T-helper 22 cell (primary cell): ENCODE measurements around the gene KCNK3.

ENCODE experiments used
- DNase-seq: peaks from one replicate; pipeline ENCODE4 v3.0.0-alpha.2; 2020; ENCODE audit warnings: low read depth

Gene KCNK3

DNA sequence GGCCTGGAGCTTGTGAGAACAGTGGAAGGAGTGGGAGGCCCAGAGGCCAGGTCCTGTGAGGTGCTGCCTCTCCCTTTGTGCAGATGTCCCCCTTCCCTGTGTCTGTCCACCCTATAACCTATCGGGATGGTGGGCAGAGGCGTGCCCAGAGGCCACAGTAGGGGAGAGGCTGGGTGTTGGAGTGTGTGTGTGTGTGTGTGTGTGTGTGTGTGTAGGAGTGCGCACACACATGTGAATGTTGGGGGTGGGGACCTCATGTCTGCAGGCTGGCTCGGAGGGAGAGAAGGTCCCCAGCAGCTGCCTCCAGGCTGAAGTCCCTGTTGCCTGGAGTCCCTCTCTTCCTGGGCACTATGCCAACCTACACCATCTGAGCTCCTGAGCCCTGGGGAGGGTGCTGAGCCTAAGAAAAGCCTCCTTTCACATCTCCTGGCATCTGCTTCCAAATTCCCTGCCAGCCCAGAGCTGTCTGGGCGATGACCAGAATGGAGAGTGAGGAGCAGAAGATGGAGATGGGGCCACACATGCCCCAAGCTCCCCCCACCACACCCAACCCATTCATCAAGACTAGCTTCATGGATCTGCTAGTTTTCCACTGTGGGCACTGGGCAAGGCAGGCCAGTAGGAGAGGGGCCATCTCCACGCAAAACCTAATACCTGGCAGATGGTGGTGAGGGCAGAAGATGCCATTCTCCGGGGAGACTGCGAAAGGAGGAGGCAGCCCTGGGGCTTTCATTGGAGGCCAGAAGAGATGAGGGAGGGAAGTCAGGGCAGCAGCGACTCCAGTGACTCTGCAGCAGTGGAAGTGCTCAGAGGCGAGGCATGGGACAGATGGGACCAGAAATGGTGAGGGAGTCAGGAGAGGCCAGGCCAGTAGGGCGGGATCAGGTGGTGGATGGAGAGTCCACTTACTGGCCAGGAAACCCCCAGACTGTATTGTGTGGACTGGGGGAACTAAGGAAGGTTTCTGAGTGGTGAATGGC is 20.3 kb downstream of the KCNK3 start:
- DNase-seq = no peak

DNA sequence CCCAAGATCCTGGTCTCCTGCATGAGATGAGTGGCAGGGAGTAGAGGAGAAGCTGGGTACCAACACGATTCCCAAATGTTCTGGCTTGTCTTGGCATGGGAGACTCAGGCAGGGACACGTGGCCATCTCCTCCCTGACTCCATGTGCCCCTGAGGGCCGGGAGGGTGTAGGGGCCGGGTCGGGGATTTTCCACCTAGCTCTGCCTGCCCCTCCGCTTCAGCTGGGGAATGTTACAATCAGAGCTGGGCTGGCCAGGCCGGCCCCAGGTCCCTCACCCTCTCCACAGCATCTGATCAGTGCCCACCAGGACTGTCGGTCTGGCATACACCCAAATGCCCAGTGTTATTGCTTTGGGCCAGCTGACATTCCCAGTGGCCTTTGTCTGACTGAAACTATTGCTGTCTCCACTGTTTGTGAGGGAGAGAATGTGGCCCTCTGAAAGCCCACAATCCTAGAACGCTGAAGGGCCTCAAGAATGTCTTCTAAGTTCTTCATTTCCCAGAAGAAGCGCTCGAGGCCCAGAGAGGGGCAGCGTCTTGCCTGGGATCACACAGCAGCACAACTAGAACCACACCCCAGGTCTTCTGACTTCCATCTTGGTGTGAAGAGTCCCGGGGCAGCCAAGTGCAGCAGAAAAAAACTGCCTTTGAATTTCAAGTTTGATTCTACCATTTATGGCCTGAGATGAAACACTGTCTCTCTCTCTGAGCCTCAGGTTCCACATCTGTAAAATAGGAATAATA is 23.2 kb downstream of the KCNK3 start:
- no peak for DNase-seq

DNA sequence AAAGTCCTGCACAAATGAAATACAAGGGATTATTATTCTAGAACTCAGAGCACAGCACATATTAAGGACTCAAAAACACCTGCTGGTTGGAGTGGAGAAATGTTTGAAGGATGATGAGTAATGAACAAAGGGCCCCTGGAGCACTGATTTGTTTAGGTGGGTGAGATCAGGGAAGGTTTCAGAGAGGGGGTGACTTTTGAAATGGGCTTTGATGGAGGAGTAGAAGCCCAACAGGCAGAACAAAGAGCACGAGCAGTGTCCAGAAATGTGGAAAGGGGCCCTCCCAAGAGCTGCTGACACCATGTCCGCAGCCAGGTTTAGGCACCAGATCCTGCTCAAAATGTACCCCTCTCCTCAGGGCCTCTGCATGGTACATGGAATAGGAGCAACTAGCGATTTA is 23.8 kb downstream of the KCNK3 start:
- no peak for DNase-seq

GRCh38 chr2:26716769-26717168 is 24.2 kb downstream of the KCNK3 start:
- DNase-seq = no peak

DNA sequence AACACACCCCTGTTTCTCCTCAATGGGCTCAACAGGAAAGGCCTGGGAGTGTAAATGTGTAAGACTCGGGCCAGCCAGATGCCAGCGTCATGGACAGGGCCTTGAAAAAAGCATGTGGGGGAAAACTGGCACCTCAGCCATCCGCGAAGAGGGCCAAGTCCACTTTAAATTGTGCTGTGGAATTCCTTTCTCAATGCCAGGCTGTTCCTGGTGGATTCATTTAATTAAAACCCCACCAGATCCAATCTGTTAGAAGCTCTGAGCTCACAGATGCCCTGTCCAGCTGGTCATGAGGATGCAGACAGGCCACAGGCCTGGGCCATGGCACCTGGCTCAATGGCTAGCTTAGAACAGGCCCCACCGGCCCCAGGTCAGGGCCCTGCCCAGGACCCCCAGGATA is 24.8 kb downstream of the KCNK3 start:
- no peak for DNase-seq

DNA sequence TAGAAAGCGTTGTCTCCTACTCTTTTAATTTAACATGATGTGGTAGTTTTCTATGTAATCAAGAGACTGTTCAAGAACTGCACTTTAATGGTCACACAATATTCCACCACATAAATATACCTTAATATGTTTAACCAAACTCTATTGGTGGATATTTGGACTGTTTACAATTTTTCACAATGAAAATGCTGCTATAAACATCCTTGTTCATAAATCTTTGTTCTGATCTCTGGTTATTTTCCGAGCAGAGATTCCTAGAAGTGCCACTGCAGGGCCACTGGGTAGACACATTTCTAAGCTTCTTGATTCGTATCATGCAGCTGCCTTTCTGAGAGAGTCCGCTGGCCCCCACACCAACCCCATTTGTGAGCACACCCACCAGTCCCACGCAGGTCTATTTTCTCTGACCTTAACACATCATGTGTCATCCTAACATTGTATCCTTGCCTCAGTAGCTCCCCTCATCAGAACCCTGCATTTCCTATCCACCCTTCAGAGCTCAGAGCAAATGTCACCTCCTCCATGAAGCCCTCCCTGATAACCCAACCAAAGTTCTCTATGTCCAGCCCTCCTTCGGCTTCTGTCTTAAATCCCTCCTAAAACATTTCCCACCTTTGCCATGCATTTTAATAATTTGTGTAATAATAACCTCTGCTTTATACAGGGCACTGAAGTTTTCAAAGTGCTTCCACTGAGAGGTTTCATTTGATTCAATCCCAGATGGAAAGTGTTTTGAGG is 26.6 kb downstream of the KCNK3 start:
- no peak for DNase-seq

DNA sequence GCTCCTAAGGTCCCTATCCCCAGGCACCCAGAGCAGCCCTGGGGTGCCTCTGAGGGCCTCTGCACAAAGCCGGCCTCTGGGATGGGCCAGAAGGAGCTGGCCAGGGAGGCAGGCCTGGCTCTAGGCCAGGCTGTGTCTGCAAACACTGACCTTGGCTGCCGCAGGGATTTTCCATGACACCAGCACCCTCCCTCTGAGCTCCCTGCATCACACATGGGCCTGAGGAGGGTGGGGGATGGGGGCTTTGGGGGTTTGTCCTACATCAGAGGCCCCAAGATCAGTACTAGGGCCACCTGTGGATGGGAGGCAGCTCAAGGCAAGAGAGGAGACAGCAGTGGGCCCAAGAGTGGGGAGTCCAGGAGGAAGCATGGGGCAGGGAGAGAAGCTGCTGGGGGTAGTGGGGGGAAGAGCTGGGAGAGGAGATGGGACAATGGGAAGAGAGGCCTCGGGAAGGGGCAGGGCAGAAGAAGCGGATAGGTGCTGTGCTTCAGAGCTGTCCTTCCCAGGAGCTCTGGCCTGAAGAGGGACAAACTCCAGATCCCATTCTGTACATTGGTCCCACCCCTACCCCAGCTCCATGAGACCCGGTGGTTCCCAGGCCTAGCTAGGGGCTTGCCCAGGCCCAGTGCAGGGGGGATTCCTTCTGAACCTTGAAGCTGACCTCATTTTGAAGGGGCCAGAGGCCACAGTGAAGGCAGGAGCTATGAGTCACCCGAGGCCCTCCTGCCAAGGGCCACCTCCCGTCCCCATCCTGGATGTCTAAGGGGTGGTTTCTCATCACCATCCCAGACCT is 28.0 kb downstream of the KCNK3 start:
- DNase-seq = no peak

GRCh38 chr2:26721115-26722032 is 28.9 kb downstream of the KCNK3 start:
- DNase-seq = no peak

- DNase-seq = no peak
These were observed 29.8 kb downstream of the KCNK3 start for GRCh38 chr2:26722328-26722727.

- DNase-seq = no peak
These were observed 30.4 kb downstream of the KCNK3 start for GRCh38 chr2:26722911-26723310.

DNA sequence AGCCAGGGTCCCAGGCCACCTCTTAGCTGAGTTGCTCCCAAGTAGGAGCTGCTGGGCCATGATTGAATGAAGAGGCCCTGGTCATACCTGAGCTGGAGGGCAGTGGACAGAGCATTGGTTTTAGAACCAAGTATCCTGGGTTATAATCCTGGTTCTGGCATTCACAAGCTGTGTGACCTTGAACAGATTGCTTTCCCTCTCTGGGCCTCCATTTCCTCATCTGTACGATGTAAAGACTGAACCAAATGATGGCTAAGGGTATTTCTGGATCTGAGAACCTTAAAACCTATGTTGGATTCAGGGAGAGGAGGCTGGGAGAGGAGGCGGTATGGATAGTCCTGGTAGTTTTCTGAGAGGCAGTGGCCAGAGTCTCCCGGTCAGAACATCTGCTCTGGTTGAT is 31.0 kb downstream of the KCNK3 start:
- DNase-seq = no peak

DNA sequence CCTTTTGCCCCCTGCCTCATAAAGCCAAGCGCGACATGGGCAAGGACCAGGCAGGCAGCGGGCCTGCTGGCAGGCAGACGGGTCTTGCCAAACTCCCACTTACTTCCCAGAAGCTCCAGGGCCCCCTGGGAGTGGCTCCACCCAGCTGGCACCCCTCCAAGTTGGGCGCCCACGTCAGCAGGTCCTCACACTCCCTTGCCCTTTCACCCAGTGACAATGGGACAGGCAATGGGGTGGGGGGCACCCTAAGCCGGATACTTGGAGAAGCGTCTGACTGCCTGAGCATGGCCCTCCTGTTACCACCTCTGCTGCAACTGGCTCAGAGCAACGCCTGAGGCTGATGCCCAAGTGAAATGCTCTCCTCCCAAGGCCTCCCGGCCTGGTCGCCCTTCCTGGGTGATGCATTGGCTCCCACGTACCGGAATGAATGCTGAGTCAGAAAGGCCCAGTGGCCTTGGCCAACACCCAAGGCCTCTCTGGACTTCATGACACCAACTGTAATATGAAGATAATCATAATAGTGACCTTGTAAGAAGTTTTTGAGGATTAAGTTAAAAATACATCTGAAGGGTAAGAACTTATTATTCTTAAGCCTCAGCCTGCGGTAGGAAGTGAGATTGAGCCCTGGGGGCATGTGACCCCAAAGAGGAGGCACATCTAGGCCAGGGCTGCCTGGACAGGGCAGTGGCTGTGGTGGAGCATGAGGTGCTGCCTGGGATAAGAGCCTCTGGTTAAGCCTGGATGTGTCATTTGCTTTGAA is 31.6 kb downstream of the KCNK3 start:
- no peak for DNase-seq

DNA sequence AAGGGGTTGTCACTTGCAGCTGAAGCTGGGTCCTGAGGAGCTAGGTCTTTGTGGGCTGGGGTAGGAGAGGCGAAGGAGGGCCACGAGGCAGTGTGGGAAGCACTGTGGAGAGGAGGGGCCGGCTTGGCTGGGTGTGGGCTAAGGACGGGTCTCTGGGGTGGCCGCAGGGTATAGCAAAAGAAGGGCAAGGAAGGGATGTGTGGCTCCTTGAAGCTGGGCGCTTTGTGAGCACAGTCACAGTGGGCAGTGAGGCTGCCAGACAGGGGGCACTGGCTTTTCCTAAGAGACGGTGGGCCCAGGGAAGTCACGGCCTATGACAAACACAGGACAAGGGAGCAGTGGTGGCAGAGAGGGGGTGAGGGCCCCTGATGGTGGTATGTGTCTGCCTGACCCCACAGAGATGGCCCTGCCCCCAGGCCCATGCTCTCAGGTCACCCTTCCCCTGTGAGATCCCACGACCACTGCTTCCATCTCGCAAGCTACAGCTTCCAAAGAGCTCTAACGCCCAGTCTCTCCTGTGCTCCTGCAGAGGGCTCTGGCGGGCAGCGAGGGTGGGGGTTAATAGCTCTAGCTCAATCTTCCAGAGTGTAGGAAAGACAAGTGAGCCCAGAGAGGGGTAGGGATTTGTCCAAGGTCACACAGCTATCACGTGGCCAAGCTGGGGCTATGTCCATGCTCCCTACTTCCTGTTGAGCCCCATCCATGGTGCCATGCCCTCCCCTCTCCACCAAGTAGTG is 32.4 kb downstream of the KCNK3 start:
- DNase-seq = no peak

DNA sequence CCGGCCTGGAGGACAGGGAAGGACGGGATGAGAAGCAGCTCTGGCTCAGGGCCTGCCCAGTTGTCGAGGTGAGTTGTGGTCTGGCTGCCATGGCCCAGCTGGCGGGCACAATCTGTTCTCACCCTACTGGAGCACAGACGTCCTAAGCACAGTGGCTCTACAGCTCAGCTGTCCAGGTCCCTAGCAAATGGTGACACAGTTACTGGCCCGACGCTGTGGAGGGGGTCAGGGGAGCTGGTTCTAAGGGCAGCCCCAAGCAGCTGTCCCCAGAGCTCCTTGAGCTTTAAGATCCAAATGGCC is 32.9 kb downstream of the KCNK3 start:
- no peak for DNase-seq

DNA sequence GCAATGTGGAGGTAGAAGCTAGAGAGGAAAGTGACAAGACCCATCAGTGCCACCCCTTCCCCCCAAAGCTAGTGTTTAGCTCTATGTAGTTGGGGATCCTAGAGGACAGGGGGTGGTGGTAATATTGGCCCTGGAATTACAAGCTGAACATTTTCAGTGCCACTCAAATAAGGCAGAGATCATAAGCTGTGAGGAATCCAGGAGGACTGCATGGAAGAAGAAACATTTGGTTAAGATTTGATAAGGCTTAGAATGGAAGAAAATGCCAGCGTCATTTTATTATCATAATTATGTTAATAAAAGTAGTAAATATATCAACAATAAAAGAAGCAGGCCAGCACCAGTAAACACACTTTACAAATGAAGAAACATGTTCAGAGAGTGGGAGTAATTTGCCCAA is 33.7 kb downstream of the KCNK3 start:
- DNase-seq = no peak

DNA sequence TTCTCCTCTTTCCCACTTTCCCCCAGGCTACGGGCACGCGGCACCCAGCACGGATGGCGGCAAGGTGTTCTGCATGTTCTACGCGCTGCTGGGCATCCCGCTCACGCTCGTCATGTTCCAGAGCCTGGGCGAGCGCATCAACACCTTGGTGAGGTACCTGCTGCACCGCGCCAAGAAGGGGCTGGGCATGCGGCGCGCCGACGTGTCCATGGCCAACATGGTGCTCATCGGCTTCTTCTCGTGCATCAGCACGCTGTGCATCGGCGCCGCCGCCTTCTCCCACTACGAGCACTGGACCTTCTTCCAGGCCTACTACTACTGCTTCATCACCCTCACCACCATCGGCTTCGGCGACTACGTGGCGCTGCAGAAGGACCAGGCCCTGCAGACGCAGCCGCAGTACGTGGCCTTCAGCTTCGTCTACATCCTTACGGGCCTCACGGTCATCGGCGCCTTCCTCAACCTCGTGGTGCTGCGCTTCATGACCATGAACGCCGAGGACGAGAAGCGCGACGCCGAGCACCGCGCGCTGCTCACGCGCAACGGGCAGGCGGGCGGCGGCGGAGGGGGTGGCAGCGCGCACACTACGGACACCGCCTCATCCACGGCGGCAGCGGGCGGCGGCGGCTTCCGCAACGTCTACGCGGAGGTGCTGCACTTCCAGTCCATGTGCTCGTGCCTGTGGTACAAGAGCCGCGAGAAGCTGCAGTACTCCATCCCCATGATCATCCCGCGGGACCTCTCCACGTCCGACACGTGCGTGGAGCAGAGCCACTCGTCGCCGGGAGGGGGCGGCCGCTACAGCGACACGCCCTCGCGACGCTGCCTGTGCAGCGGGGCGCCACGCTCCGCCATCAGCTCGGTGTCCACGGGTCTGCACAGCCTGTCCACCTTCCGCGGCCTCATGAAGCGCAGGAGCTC is 35.4 kb downstream of the KCNK3 start:
- DNase-seq = no peak

DNA sequence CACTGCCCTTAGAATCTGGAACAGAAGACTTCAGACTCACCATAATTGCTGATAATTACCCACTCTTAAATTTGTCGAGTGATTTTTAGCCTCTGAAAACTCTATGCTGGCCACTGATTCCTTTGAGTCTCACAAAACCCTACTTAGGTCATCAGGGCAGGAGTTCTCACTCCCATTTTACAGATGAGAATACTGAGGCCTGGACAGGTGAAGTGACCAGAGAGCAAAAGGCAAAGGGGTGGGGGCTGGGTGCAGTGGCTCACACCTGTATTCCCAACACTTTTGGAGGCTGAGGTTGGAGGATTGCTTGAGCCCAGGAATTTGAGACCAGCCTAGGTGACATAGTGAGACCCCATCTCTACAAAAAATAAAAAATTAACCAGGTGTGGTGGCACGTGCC is 36.8 kb downstream of the KCNK3 start:
- DNase-seq = no peak
